OCI-LY3 (cell line): ENCODE results near the gene ADGRL2.

Experiments
- H2AFZ ChIP-seq: fragments of 200-600, 300-600 bp; shearing (Covaris generic); 2 replicates; pipeline ENCODE4 v1.6.0; 2014; ENCODE audit warnings: antibody characterized with exemption, low read depth, low read length
- H3K27ac ChIP-seq: fragments of 200-600, 300-600 bp; sonication (generic); 2 replicates; pipeline ENCODE4 v1.5.1; 2014; ENCODE audit warnings: mild to moderate bottlenecking, low read length, moderate library complexity, mixed read lengths
- H3K27me3 ChIP-seq: fragments of 200-600, 300-600 bp; sonication (generic); 2 replicates; pipeline ENCODE4 v1.6.1; 2014; ENCODE audit warnings: low read depth, low read length, mixed read lengths
- H3K36me3 ChIP-seq: fragments of 200-600, 300-600 bp; sonication (generic); replicated peaks from 2 replicates; pipeline ENCODE3; 2014; ENCODE audit warnings: low read depth, low read length, mixed read lengths
- H3K4me1 ChIP-seq: fragments of 300-600, 200-600 bp; sonication (generic); 2 replicates; pipeline ENCODE4 v1.6.1; 2014; ENCODE audit warnings: low read length, mixed read lengths
- H3K4me2 ChIP-seq: fragments of 200-600, 300-600 bp; sonication (generic); 2 replicates; pipeline ENCODE4 v1.6.1; 2014; ENCODE audit warnings: low read length, mixed read lengths
- H3K4me3 ChIP-seq: fragments of 300-600, 200-600 bp; sonication (generic); 2 replicates; pipeline ENCODE4 v1.5.1; 2014; ENCODE audit warnings: antibody characterized with exemption, mild to moderate bottlenecking, low read length, moderate library complexity
- H3K79me2 ChIP-seq: fragments of 300-600, 200-600 bp; shearing (Covaris generic); 2 replicates; pipeline ENCODE4 v1.6.1; 2014; ENCODE audit warnings: mild to moderate bottlenecking, low read length, mixed read lengths
- H3K9ac ChIP-seq: fragments of 300-600, 200-600 bp; shearing (Covaris generic); 2 replicates; pipeline ENCODE4 v1.6.0; 2014; ENCODE audit warnings: mild to moderate bottlenecking, low read length, moderate library complexity
- H3K9me3 ChIP-seq: fragments of 200-600, 300-600 bp; shearing (Covaris generic); 2 replicates; pipeline ENCODE4 v1.6.1; 2014; ENCODE audit warnings: low read length, mixed read lengths; ENCODE audit not compliant: insufficient read depth
- H4K20me1 ChIP-seq: fragments of 200-600, 300-600 bp; sonication (generic); 2 replicates; pipeline ENCODE4 v1.6.1; 2016; ENCODE audit warnings: low read length, mixed read lengths; ENCODE audit not compliant: insufficient read depth
- EZH2phosphoT487 ChIP-seq: fragments of 200-600 bp; shearing (Covaris generic); IDR thresholded peaks from 2 replicates; pipeline ENCODE4 v1.6.1; 2018; ENCODE audit warnings: antibody characterized with exemption, mixed run types, low read depth
- TF ChIP-seq, protein P1 (sequence below): fragments of 200-600, 300-600 bp; sonication (generic); IDR thresholded peaks from 2 replicates; pipeline ENCODE4 v1.5.1; 2014; ENCODE audit warnings: antibody characterized with exemption, low read length, low read depth

Gene ADGRL2

DNA sequence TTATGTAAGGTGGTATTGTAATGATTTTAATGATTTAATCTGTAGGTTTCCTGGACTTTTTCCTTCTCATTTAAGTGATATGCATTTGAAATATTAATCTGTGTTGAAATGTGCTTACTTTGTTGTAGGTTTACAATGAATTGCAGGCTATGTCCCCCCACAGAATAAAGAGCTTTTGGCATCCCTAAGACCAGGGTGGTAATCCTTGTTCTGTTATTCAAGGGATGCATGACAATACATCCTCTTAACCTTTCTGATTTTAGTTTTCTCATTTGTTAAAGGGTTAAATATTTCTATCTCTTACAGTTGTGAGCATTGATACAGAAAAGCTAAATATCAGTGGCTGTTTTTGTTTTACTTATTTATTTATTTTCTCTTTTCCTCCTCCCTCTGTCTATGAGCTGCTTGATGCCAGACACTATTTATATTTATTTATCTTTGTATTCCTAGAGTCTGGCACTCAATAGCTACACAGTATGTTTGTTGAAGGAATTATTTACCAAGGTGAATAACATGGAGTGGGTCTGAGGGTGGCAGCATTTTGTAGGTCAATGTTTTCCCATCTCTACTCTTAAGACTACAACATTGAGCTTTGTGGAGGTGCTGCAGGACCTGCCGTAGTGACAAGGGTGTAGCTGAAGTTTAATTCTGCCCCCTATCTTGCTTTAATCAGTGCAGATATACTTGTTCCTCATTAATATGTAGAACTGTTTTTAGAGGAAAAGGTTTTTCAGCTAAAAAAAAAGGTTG is 19.9 kb upstream of the ADGRL2 start:
- Histone ChIP-seq H3K4me1 (no peaks in the 10 kb centered on the region), H3K27ac (no peak overlapping the region), H3K4me3 (no peak overlapping the region), H3K4me2 (no peak overlapping the region), H3K79me2 (no peaks in the 10 kb centered on the region), H3K9ac (no peak overlapping the region), H3K36me3 (no peaks in the 10 kb centered on the region), H2AFZ (no peak overlapping the region), H3K27me3 (no peaks in the 10 kb centered on the region), H3K9me3 (no peaks in the 10 kb centered on the region), H4K20me1 (no peaks in the 10 kb centered on the region)
- TF ChIP-seq, protein P1, sequence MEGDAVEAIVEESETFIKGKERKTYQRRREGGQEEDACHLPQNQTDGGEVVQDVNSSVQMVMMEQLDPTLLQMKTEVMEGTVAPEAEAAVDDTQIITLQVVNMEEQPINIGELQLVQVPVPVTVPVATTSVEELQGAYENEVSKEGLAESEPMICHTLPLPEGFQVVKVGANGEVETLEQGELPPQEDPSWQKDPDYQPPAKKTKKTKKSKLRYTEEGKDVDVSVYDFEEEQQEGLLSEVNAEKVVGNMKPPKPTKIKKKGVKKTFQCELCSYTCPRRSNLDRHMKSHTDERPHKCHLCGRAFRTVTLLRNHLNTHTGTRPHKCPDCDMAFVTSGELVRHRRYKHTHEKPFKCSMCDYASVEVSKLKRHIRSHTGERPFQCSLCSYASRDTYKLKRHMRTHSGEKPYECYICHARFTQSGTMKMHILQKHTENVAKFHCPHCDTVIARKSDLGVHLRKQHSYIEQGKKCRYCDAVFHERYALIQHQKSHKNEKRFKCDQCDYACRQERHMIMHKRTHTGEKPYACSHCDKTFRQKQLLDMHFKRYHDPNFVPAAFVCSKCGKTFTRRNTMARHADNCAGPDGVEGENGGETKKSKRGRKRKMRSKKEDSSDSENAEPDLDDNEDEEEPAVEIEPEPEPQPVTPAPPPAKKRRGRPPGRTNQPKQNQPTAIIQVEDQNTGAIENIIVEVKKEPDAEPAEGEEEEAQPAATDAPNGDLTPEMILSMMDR, result no peak
- TF ChIP-seq EZH2phosphoT487, result no peak

DNA sequence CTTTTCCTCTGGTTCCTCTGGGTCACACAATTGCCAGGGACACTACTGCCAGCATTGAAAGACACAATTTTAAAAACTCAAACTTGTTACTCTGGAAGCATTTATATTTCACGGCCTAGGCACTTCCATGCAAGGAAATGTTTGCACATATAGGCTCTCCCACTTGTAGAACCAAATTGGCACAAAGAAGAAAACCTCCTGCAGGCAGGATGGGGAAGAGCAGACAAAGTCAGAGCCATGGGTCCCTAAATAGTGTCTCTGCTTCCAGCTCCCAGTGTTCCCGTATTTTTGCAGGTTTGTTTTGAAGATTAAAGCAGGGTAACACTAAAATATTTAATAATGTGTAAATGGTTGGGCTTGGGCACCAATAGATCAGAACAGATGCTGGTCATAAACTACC is 19.0 kb upstream of the ADGRL2 start:
- Histone ChIP-seq H3K9ac (no peak overlapping the region), H3K27me3 (no peaks in the 10 kb centered on the region), H3K36me3 (no peaks in the 10 kb centered on the region), H3K4me3 (no peak overlapping the region), H4K20me1 (no peaks in the 10 kb centered on the region), H2AFZ (no peak overlapping the region), H3K4me1 (no peaks in the 10 kb centered on the region), H3K9me3 (no peaks in the 10 kb centered on the region), H3K27ac (no peak overlapping the region), H3K4me2 (no peak overlapping the region), H3K79me2 (no peaks in the 10 kb centered on the region)
- TF ChIP-seq, protein P1, result no peak

DNA sequence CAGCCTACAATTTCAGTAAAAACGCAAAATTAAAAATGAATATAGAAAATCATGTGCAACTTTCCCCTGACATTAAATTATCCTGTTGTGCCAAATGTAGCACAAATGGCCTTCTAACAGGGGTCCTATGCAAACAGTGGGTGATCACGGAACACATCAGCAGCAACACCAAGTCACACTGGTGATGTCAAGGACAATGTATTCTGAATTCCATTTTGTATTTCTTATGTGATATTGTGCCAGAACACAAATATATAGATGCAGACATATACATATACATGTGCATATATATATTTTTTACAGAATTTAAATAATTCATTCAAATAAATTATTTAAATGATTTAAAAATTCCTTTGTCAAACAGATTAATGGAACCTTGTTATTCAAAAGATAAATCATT is 8.6 kb upstream of the ADGRL2 start:
- Histone ChIP-seq H3K27ac (no peak overlapping the region), H3K4me3 (no peak overlapping the region), H4K20me1 (no peaks in the 10 kb centered on the region), H3K36me3 (no peaks in the 10 kb centered on the region), H3K4me2 (no peak overlapping the region), H3K79me2 (no peaks in the 10 kb centered on the region), H2AFZ (no peak overlapping the region), H3K4me1 (no peaks in the 10 kb centered on the region), H3K9me3 (no peaks in the 10 kb centered on the region), H3K27me3 (no peaks in the 10 kb centered on the region), H3K9ac (no peak overlapping the region)
- TF ChIP-seq, protein P1, result no peak

GRCh38 chr1:81797701-81798100 is 3.0 kb upstream of the ADGRL2 start:
- Histone ChIP-seq H3K9ac (no peak overlapping the region), H3K27me3 (no peaks in the 10 kb centered on the region), H2AFZ (no peak overlapping the region), H3K79me2 (no peaks in the 10 kb centered on the region), H3K9me3 (no peaks in the 10 kb centered on the region), H3K36me3 (no peaks in the 10 kb centered on the region), H3K4me2 (no peak overlapping the region), H4K20me1 (no peaks in the 10 kb centered on the region), H3K4me1 (no peaks in the 10 kb centered on the region), H3K27ac (no peak overlapping the region), H3K4me3 (no peak overlapping the region)
- TF ChIP-seq EZH2phosphoT487, result no peak
- TF ChIP-seq, protein P1, result no peak
